GM23248 (cell line): ENCODE results near the gene CDCA5.

Experiments
- EZH2 ChIP-seq: fragments of 200-600 bp; sonication (generic); IDR thresholded peaks from 2 replicates; pipeline ENCODE4 v1.6.1; 2018; ENCODE audit warnings: antibody characterized with exemption, mild to moderate bottlenecking; ENCODE audit not compliant: insufficient read depth, poor library complexity, severe bottlenecking
- EZH2phosphoT487 ChIP-seq: fragments of 200-600 bp; sonication (generic); IDR thresholded peaks from 2 replicates; pipeline ENCODE4 v1.6.1; 2018; ENCODE audit warnings: antibody characterized with exemption, moderate library complexity, mild to moderate bottlenecking, low read depth; ENCODE audit not compliant: insufficient read depth

GRCh38 chr11:65072631-65072966 lies 11.2 kb downstream of the CDCA5 start:
- TF ChIP-seq EZH2 (no peak), EZH2phosphoT487 (no peak)
